Measurements from ENCODE around the gene APOE. TPM values are rescaled to one million over a fixed set of nuclear protein-coding genes. Genes with fewer than 3 reads are reported as not detected.

Gene APOE
- total and polyA plus RNA-seq, 2 of the 13 experiments (the other 11 are each of a cell fraction or from before 2014, with no cell fraction given) = 1,328 to 1,470 TPM

GRCh38 chr19:44890366-44891015 is 15.1 kb upstream of the APOE start (continued):
- TF ChIP-seq AHDC1 (CRISPR knock-in tag; IDR thresholded peaks at IDR 0.05; ENCODE audit: borderline replicate concordance) = no peak
- TF ChIP-seq ZNF468 (CRISPR knock-in tag; IDR thresholded peaks at IDR 0.05) = no peak
- TF ChIP-seq ZNF772 (CRISPR knock-in tag; IDR thresholded peaks at IDR 0.05) = peak; percentile 38; the same call in 1 of the 2 replicates
- no peak for TF ChIP-seq ISX (CRISPR knock-in tag; conservative IDR thresholded peaks at IDR 0.05)
- TF ChIP-seq RAD21 (CRISPR knock-in tag; IDR thresholded peaks at IDR 0.05) = no peak
- TF ChIP-seq, protein P1, sequence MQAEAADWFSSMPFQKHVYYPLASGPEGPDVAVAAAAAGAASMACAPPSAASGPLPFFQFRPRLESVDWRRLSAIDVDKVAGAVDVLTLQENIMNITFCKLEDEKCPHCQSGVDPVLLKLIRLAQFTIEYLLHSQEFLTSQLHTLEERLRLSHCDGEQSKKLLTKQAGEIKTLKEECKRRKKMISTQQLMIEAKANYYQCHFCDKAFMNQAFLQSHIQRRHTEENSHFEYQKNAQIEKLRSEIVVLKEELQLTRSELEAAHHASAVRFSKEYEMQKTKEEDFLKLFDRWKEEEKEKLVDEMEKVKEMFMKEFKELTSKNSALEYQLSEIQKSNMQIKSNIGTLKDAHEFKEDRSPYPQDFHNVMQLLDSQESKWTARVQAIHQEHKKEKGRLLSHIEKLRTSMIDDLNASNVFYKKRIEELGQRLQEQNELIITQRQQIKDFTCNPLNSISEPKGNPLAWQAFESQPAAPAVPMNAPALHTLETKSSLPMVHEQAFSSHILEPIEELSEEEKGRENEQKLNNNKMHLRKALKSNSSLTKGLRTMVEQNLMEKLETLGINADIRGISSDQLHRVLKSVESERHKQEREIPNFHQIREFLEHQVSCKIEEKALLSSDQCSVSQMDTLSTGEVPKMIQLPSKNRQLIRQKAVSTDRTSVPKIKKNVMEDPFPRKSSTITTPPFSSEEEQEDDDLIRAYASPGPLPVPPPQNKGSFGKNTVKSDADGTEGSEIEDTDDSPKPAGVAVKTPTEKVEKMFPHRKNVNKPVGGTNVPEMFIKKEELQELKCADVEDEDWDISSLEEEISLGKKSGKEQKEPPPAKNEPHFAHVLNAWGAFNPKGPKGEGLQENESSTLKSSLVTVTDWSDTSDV (CRISPR knock-in tag; IDR thresholded peaks at IDR 0.05) = no peak
- no peak for TF ChIP-seq ATRX (CRISPR knock-in tag; IDR thresholded peaks at IDR 0.05; ENCODE audit: borderline replicate concordance)
- 0 out of 2 replicates have a peak, but pooled peaks have one; percentile 34 for TF ChIP-seq ARID3A (IDR thresholded peaks at IDR 0.05; ENCODE audit: low read depth, low read length)
- TF ChIP-seq, protein P2, sequence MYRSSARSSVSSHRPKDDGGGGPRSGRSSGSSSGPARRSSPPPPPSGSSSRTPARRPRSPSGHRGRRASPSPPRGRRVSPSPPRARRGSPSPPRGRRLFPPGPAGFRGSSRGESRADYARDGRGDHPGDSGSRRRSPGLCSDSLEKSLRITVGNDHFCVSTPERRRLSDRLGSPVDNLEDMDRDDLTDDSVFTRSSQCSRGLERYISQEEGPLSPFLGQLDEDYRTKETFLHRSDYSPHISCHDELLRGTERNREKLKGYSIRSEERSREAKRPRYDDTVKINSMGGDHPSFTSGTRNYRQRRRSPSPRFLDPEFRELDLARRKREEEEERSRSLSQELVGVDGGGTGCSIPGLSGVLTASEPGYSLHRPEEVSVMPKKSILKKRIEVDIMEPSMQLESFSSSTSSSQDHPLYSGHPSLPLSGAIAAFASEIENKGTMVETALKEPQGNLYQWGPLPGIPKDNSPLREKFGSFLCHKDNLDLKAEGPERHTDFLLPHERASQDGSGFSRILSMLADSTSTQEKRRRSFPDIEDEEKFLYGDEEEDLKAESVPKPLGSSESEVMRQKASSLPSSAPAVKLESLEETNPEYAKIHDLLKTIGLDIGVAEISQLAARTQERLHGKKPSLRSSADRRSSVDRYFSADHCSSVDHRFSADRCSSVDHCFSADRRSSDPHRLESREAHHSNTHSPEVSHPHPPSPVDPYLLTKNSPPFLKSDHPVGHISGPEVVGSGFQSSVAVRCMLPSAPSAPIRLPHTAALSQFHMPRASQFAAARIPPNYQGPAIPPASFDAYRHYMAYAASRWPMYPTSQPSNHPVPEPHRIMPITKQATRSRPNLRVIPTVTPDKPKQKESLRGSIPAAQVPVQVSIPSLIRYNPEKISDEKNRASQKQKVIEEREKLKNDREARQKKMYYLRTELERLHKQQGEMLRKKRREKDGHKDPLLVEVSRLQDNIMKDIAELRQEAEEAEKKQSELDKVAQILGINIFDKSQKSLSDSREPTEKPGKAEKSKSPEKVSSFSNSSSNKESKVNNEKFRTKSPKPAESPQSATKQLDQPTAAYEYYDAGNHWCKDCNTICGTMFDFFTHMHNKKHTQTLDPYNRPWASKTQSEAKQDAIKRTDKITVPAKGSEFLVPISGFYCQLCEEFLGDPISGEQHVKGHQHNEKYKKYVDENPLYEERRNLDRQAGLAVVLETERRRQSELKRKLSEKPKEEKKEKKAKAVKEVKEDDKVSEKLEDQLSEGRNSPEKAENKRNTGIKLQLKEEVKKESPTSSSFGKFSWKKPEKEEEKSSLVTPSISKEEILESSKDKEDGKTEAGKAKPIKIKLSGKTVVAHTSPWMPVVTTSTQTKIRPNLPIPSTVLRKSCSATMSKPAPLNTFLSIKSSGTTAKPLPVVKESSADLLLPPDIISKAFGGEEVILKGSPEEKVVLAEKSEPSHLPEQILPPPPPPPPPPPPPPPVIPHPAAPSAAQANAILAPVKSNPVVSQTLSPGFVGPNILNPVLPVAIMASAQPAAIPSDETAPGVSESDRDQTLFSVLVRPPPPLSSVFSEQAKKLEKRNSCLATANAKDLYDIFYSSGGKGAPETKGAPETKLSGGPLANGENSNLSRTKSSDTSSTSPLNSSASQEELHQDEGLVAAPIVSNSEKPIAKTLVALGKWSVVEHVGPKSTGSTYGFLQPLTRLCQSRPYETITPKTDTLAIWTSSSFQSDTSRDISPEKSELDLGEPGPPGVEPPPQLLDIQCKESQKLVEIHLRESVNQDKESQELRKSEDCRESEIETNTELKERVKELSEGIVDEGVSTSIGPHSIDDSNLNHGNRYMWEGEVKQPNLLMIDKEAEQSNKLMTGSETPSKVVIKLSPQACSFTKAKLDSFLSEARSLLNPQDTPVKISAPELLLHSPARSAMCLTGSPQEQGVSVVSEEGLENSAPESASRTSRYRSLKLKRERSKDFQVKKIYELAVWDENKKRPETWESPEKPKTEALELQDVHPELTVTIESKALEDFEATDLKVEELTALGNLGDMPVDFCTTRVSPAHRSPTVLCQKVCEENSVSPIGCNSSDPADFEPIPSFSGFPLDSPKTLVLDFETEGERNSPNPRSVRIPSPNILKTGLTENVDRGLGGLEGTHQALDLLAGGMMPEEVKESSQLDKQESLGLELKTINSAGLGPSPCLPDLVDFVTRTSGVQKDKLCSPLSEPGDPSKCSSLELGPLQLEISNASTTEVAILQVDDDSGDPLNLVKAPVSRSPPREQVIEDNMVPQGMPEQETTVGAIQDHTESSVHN (CRISPR knock-in tag; IDR thresholded peaks at IDR 0.05) = no peak

Data from HepG2 (cell line).